WI38 (cell line): Measurements from ENCODE around the gene ANKRA2.

Experiments
- H3K4me3 ChIP-seq: 2 replicates; pipeline ENCODE4 v1.5.1; 2011; ENCODE audit warnings: low read depth, mild to moderate bottlenecking, control low read depth, low read length
- TF ChIP-seq, protein P1 (sequence below): IDR thresholded peaks from 2 replicates; pipeline ENCODE4 v1.5.1; 2012; ENCODE audit warnings: low read depth, mild to moderate bottlenecking, control low read depth, low read length

The ANKRA2 gene

DNA sequence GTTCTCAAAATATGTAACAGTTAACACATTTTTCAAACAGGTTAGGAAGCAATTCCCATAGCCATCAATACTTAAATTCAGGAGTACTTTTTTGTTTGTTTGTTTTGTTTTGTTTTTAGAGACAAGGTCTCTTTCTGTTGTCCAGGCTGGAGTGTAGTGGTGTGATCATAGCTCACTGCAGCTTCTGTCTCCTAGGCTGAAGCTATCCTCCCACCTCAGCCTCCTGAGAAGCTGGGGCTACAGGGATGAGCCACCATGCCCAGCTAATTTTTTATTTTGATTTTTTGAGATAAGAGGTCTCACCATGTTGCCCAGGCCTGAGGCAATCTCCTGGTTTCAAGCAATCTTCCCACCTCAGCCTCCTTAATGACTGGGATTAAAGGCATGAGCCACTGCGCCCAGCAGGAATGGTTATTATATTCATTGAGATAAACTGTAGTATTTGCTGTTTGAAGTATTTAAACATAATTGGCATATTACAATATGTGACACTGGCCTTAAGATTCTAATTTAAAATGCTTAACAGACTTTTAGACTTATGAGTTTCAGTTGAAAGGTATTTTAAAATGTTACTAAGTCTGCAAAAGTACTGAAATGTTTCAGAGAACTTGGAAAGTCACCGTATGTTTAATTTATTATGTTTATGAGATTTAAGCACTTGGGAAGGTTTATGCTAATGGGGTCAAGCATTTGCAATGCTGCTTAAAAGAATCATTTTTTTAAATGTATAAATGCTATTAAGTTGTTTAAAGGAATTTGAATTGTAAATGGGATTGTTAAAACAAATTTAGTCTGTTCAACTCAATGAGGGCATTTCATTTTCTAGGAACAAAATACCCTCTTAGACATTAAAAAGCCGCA lies 17.1 kb upstream of the ANKRA2 start:
- TF ChIP-seq, protein P1, sequence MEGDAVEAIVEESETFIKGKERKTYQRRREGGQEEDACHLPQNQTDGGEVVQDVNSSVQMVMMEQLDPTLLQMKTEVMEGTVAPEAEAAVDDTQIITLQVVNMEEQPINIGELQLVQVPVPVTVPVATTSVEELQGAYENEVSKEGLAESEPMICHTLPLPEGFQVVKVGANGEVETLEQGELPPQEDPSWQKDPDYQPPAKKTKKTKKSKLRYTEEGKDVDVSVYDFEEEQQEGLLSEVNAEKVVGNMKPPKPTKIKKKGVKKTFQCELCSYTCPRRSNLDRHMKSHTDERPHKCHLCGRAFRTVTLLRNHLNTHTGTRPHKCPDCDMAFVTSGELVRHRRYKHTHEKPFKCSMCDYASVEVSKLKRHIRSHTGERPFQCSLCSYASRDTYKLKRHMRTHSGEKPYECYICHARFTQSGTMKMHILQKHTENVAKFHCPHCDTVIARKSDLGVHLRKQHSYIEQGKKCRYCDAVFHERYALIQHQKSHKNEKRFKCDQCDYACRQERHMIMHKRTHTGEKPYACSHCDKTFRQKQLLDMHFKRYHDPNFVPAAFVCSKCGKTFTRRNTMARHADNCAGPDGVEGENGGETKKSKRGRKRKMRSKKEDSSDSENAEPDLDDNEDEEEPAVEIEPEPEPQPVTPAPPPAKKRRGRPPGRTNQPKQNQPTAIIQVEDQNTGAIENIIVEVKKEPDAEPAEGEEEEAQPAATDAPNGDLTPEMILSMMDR: no peak
- no peak overlapping the region for H3K4me3 ChIP-seq

DNA sequence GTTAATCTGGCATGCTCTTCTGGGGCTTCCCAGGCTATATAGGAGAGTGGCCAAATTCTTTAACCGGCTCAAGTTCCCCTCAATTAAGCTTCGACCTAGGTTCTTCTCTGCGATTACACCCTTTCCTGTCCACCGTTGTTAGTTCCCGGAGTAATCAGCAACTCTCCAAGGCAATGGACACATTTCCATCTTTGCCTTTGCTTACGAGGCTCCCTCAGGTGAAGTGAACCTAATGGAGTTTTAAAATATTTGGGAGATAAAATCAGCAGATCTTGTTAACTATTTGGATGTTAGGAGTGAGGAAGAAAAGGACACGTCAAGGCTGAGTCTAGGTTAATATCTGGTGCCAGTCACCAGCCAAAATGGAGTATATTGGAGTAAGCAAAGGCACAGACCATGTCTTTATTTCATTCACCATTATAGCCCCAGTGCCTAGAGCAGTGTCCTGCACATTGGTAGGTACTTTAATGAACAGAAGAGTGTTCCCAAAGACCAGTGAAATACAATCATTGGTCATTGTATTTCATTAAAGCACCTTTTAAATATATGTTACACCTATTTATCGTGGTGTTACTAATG lies 619 bp upstream of the ANKRA2 start:
- TF ChIP-seq, protein P1: no peak

DNA sequence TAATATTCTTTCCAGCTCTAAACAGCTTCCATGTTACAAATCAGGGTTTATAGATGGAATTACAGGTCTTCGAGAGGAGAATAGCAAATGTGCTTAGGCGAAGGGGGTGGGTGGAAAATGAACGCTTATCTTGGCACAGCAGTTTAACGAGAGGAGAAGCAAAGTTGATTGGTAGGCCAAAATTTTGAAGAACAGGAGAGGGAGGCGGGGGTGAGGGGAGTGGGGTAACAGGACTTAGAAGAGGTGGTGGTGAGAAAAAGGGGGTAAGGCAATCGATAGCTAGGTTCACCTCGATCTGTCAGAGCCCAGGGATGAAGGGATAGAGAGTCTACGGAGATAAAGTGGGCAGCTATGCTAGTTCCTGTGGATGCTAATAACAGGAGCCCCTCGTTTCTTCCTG lies 764 bp downstream of the ANKRA2 start:
- peak overlapping the region; percentile 99 for H3K4me3 ChIP-seq
- TF ChIP-seq, protein P1: no peak

More for the DNA sequence above, 619 bp upstream of the ANKRA2 start:
- H3K4me3 ChIP-seq: peak overlapping the region; percentile 99

DNA sequence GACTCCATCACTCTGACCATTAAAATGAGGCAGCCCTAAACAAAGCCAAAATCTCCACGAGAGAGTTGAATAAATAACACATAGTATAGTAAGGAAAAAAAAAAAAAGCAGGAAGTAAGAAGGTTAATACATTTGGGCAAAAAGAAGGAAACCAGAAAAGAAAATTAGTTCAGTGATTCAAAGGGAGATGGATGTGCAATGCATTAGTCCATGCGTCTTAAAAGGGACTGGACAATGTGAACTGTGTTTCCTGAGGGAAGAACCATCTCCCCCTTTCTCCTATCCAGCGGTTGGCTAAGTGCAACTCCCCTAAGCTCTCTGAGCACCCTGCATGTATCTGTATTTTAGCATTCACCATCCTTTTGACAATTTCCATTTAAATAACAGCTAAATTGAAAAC lies 1.4 kb downstream of the ANKRA2 start:
- TF ChIP-seq, protein P1: no peak
- peak overlapping the region; percentile 99 for H3K4me3 ChIP-seq

DNA sequence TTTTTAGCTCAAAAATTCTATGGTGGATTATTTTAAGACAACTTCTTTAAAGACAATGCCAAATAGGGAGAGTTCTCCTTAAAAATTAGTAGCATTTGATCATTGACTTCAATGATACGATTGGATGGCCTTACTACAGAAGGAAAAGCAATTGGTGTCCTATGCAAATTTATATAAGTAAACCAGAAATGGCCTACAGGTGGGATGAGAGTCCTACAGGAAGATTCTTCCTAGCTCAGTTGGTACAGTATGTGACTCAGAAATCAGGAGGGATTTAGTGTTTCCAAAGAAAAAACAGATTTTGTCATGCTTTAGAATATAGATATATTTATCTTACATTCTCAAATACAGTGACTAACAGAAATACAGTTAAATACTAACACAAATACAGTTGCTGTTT lies 6.5 kb downstream of the ANKRA2 start:
- no peak overlapping the region for H3K4me3 ChIP-seq
- TF ChIP-seq, protein P1: no peak

DNA sequence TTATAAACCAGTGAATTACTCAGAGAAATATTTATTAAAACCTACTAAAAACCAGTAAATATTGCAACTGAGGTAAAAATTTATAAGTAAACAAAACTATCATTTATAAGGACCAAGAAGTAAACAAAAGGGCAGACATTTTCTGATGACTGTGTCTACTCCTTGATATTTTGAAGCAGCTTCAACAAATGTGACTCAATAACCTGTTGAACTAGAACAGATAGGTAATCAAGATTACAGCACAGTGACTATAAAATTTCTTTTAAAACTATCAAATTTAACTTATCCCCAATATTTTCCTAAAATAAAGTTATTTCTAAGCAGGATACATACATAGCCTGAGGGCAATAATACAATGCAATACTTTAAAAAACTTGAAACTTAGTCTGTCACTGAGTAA lies 12.8 kb downstream of the ANKRA2 start:
- TF ChIP-seq, protein P1: no peak
- no peak overlapping the region for H3K4me3 ChIP-seq

DNA sequence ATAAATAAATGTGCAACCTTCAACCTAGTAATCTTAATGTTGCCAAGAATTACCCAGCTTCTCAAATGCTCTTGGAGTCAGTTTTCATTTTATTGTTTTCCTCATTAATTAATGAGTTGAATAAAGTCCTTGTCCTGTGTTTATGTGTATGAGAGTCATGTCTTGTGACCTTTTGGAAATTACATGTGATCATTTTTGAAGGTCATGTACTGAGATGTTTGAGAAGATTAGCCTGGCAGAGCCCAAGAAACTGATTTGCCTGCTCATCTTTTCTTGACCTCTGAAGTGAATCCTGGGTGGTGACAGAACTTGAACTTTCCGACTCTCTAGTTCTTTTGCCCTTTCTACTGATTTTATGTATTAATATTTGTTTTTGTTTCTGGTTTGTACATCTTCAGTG lies 15.4 kb downstream of the ANKRA2 start:
- no peak overlapping the region for H3K4me3 ChIP-seq
- TF ChIP-seq, protein P1: no peak
